HG03135 (cell line): ENCODE data around the gene TMEM269.

ENCODE experiments used
- ATAC-seq: cut with Tn5 transposase; IDR thresholded peaks from one replicate; pipeline ENCODE4 v1.9.1; 2021; ENCODE audit warnings: mild to moderate bottlenecking, moderate library complexity; ENCODE audit not compliant: unreplicated experiment

TMEM269 gene

GRCh38 chr1:42847111-42847595 is 62.4 kb downstream of the TMEM269 start:
- no peak for ATAC-seq

DNA sequence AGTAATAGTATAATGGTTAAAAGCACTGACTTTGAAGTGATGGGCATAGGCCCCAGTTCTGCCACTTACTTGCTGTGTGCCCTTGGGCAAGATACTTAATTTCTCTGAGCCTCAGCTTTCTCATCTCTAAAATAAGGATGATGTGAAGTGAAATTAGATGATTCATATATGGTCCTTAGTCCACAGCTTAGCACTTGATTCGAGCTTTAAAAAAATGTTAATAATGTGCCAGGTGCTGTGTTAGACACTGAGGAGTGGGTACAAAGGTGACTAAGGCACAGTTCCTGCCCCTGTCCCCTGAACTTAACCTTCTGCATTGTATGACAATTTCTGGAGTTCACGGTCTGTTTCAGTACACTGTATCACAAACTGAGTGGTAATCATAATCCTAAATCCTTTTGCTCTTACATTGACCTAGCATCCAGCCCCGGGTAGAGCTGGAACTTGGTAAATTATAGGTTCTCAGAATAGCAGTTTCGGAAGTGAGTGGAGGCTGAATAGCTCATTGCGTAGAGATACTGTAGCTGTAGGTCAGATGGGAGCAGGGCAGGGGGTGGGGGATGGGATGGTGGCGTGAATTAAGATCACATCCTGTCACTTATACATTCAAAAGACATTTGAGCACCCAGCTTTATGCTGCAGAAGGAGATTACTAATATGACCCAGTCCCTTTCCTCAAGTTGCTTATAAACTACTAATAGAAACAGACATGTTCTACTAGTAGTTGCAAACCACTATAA is 63.1 kb downstream of the TMEM269 start:
- ATAC-seq, result no peak

GRCh38 chr1:42848823-42849537 is 64.2 kb downstream of the TMEM269 start:
- no peak for ATAC-seq

DNA sequence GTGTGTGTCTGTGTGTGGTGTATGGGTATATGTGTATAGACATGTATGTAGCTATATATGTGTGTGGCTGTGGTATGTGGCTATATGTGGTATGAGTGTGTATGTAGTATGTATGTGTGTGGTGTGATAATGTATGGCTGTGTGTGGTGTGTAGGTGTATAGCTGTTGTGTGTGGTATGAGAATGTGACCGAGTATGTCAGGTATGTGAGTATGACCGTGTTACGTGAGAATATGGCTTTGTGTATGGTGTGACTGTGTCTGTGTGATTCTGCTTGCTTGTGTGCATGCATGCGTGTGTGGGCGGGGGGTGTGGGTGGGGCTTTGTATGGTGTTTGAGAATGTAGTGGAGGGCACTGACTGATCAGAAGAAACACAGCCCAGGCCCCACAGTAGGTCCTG is 65.2 kb downstream of the TMEM269 start:
- ATAC-seq, result no peak
